K562 (cell line): Measurements from ENCODE around the gene MTPN. TPM values are rescaled to one million over a fixed set of nuclear protein-coding genes. Genes with fewer than 3 reads are reported as not detected.

Experiments used
- CBX2 ChIP-seq: fragments of 200-600 bp; sonication (generic); IDR thresholded peaks from one replicate; pipeline ENCODE4 v1.6.1; 2012; ENCODE audit warnings: mild to moderate bottlenecking, low read length, inconsistent platforms; ENCODE audit not compliant: insufficient read depth, poor library complexity, severe bottlenecking
- GATAD2B ChIP-seq: fragments of 450-650 bp; IDR thresholded peaks from 2 replicates; pipeline ENCODE4 v1.6.1; 2017; ENCODE audit warnings: mild to moderate bottlenecking, borderline replicate concordance
- HNRNPH1 ChIP-seq: fragments of 200-400 bp; formaldehyde crosslinking; optimal IDR thresholded peaks from 2 replicates; pipeline ENCODE3; 2017; ENCODE audit warnings: low read depth, mild to moderate bottlenecking, low read length, moderate library complexity
- ILK ChIP-seq: fragments of 450-650 bp; IDR thresholded peaks from 2 replicates; pipeline ENCODE4 v1.6.1; 2016; ENCODE audit warnings: missing genetic modification characterization, low read depth, mild to moderate bottlenecking, missing compliant biosample characterization, moderate library complexity, borderline replicate concordance
- MEF2A ChIP-seq: IDR thresholded peaks from 2 replicates; pipeline ENCODE4 v1.6.1; 2011; ENCODE audit warnings: low read depth, mild to moderate bottlenecking, low read length, moderate library complexity; ENCODE audit not compliant: control insufficient read depth
- NFE2 ChIP-seq: IDR thresholded peaks from 2 replicates; pipeline ENCODE4 v1.6.1; 2014; ENCODE audit warnings: antibody characterized with exemption, low read depth
- NR4A1 ChIP-seq, 2 experiments: fragments of 250-450 bp in 1 of 2; fragments of 450-650 bp in 1 of 2; sonication (Bioruptor Pico) in 1 of 2; IDR thresholded peaks; 2 replicates each; pipeline versions ENCODE4 v1.4.0 to v1.6.1; 2016 to 2020; ENCODE audit warnings: mild to moderate bottlenecking in 2 of 2, missing compliant biosample characterization in 1 of 2, missing genetic modification characterization in 1 of 2, moderate library complexity in 1 of 2
- PURB ChIP-seq: sonication (generic); formaldehyde crosslinking; IDR thresholded peaks from 2 replicates; pipeline ENCODE4 v1.9.0; 2021; ENCODE audit warnings: low read depth, mild to moderate bottlenecking, missing genetic modification reagents
- SAFB ChIP-seq: fragments of 200-400 bp; formaldehyde crosslinking; IDR thresholded peaks from 2 replicates; pipeline ENCODE4 v1.6.1; 2017; ENCODE audit warnings: low read depth, low read length, borderline replicate concordance
- SOX6 ChIP-seq: fragments of 450-650 bp; IDR thresholded peaks from 2 replicates; pipeline ENCODE4 v1.6.1; 2014; ENCODE audit warnings: mild to moderate bottlenecking
- THRAP3 ChIP-seq: fragments of 450-650 bp; IDR thresholded peaks from 2 replicates; pipeline ENCODE4 v1.6.1; 2016; ENCODE audit warnings: mild to moderate bottlenecking, inconsistent platforms, borderline replicate concordance
- ZNF124 ChIP-seq: sonication (generic); formaldehyde crosslinking; IDR thresholded peaks from 2 replicates; pipeline ENCODE4 v1.8.1; 2022; ENCODE audit warnings: missing genetic modification reagents
- ZNF212 ChIP-seq: fragments of 450-650 bp; formaldehyde crosslinking; IDR thresholded peaks from 2 replicates; pipeline ENCODE4 v1.4.0; 2020; ENCODE audit warnings: mild to moderate bottlenecking
- ZNF668 ChIP-seq: fragments of 250-450 bp; sonication (Bioruptor Pico); IDR thresholded peaks from 2 replicates; pipeline ENCODE4 v1.8.0; 2022; ENCODE audit warnings: mild to moderate bottlenecking, inconsistent platforms
- polyA plus RNA-seq, 8 experiments: library from polyadenylated mRNA; depleted of rRNA in 4 of 8; stranded (reverse) in 5 of 8; unstranded in 3 of 8; fragments of >200 nt; fragmentation: Nextera tagmentation in 2 of 8; fragmentation: Illumina TruSeq in 1 of 8; extraction: Ambion mirVana in 2 of 8; extraction: Trizol in 1 of 8; gene quantifications; 2 replicates each; pipeline versions ENCODE4 v1.2.1 to v1.2.3, GENCODE V29; 2011 to 2014; ENCODE audit warnings: inconsistent platforms in 1 of 8, missing spikeins in 1 of 8
- total RNA-seq, 7 experiments: library from RNA; depleted of rRNA in 6 of 7; stranded (reverse); fragments of >200 nt in 6 of 7; fragmentation: Illumina TruSeq in 2 of 7; extraction: Trizol in 2 of 7; gene quantifications; 2 replicates each; pipeline versions ENCODE4 v1.2.1 to v1.2.3, GENCODE V29; 2011 to 2021; ENCODE audit warnings: low replicate concordance in 1 of 7
- TF ChIP-seq, protein P1 (sequence below): fragments of 250-450 bp; sonication (Bioruptor Pico); IDR thresholded peaks from 2 replicates; pipeline ENCODE4 v1.4.0; 2020
- TF ChIP-seq, protein P2 (sequence below): fragments of 250-450 bp; sonication (Bioruptor Pico); IDR thresholded peaks from 2 replicates; pipeline ENCODE4 v1.5.0; 2020; ENCODE audit warnings: mild to moderate bottlenecking
- TF ChIP-seq, protein P3 (sequence below): fragments of 450-650 bp; formaldehyde crosslinking; IDR thresholded peaks from 2 replicates; pipeline ENCODE4 v1.4.0; 2020; ENCODE audit warnings: mild to moderate bottlenecking, moderate library complexity
- TF ChIP-seq, protein P4 (sequence below): fragments of 450-650 bp; formaldehyde crosslinking; conservative IDR thresholded peaks from 2 replicates; pipeline ENCODE4 v1.4.0; 2022; ENCODE audit warnings: mild to moderate bottlenecking, missing genetic modification characterization

Gene MTPN
- total and polyA plus RNA-seq, 9 of the 15 experiments (the other 6 are each of a cell fraction or from before 2014, with no cell fraction given), result 68.5 to 261 (median 156) TPM

DNA sequence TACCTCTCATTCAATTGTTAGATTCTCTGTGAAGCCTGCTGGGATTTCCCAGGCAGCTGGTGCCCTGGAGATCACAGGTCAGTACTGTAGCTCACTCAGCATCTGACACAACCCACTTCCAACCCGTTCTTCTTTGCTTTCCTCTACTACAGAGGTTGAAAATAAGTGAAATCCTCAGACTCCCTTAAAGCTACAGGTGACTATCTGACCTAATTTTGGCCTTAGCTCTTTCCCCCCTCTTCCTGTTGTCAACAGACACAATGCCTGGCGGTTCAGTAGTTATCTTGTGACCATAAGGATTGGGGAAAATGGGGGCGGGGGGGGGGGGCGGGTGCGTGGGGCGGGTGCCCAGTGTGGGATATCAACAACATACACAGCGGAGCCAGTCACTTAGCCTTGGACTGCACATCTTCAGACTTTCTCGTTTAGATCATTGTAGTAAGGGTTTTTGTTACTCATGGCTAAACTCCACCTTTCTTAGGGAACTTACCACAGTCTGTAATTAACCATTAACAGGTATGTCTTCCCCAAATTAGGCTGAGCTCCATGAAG is 37.8 kb downstream of the MTPN start (continued):
- TF ChIP-seq MEF2A, result 0 out of 2 replicates have a peak, but pooled peaks have one; percentile 42
- no peak for TF ChIP-seq THRAP3
- TF ChIP-seq NR4A1 (CRISPR knock-in tag; IDR thresholded peaks at IDR 0.05), result no peak
- TF ChIP-seq NR4A1 (tag; IDR thresholded peaks at IDR 0.05), result no peak
- TF ChIP-seq, protein P1, sequence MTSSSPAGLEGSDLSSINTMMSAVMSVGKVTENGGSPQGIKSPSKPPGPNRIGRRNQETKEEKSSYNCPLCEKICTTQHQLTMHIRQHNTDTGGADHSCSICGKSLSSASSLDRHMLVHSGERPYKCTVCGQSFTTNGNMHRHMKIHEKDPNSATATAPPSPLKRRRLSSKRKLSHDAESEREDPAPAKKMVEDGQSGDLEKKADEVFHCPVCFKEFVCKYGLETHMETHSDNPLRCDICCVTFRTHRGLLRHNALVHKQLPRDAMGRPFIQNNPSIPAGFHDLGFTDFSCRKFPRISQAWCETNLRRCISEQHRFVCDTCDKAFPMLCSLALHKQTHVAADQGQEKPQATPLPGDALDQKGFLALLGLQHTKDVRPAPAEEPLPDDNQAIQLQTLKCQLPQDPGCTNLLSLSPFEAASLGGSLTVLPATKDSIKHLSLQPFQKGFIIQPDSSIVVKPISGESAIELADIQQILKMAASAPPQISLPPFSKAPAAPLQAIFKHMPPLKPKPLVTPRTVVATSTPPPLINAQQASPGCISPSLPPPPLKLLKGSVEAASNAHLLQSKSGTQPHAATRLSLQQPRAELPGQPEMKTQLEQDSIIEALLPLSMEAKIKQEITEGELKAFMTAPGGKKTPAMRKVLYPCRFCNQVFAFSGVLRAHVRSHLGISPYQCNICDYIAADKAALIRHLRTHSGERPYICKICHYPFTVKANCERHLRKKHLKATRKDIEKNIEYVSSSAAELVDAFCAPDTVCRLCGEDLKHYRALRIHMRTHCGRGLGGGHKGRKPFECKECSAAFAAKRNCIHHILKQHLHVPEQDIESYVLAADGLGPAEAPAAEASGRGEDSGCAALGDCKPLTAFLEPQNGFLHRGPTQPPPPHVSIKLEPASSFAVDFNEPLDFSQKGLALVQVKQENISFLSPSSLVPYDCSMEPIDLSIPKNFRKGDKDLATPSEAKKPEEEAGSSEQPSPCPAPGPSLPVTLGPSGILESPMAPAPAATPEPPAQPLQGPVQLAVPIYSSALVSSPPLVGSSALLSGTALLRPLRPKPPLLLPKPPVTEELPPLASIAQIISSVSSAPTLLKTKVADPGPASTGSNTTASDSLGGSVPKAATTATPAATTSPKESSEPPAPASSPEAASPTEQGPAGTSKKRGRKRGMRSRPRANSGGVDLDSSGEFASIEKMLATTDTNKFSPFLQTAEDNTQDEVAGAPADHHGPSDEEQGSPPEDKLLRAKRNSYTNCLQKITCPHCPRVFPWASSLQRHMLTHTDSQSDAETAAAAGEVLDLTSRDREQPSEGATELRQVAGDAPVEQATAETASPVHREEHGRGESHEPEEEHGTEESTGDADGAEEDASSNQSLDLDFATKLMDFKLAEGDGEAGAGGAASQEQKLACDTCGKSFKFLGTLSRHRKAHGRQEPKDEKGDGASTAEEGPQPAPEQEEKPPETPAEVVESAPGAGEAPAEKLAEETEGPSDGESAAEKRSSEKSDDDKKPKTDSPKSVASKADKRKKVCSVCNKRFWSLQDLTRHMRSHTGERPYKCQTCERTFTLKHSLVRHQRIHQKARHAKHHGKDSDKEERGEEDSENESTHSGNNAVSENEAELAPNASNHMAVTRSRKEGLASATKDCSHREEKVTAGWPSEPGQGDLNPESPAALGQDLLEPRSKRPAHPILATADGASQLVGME (CRISPR knock-in tag), result no peak
- no peak for TF ChIP-seq HNRNPH1
- TF ChIP-seq CBX2, result no peak
- no peak for TF ChIP-seq NFE2
- TF ChIP-seq, protein P2, sequence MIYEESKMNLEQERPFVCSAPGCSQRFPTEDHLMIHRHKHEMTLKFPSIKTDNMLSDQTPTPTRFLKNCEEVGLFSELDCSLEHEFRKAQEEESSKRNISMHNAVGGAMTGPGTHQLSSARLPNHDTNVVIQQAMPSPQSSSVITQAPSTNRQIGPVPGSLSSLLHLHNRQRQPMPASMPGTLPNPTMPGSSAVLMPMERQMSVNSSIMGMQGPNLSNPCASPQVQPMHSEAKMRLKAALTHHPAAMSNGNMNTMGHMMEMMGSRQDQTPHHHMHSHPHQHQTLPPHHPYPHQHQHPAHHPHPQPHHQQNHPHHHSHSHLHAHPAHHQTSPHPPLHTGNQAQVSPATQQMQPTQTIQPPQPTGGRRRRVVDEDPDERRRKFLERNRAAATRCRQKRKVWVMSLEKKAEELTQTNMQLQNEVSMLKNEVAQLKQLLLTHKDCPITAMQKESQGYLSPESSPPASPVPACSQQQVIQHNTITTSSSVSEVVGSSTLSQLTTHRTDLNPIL (CRISPR knock-in tag), result no peak
- peak; percentile 75 for TF ChIP-seq SOX6
- no peak for TF ChIP-seq ILK
- TF ChIP-seq PURB (CRISPR knock-in tag), result no peak
- TF ChIP-seq GATAD2B, result no peak; the same call in 1 of the 2 replicates
- no peak for TF ChIP-seq SAFB
- TF ChIP-seq, protein P3, sequence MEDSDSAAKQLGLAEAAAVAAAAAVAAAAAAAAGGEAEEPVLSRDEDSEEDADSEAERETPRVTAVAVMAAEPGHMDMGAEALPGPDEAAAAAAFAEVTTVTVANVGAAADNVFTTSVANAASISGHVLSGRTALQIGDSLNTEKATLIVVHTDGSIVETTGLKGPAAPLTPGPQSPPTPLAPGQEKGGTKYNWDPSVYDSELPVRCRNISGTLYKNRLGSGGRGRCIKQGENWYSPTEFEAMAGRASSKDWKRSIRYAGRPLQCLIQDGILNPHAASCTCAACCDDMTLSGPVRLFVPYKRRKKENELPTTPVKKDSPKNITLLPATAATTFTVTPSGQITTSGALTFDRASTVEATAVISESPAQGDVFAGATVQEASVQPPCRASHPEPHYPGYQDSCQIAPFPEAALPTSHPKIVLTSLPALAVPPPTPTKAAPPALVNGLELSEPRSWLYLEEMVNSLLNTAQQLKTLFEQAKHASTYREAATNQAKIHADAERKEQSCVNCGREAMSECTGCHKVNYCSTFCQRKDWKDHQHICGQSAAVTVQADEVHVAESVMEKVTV, result no peak
- TF ChIP-seq ZNF124 (CRISPR knock-in tag), result no peak
- no peak for TF ChIP-seq ZNF212 (CRISPR knock-in tag)
- TF ChIP-seq, protein P4, sequence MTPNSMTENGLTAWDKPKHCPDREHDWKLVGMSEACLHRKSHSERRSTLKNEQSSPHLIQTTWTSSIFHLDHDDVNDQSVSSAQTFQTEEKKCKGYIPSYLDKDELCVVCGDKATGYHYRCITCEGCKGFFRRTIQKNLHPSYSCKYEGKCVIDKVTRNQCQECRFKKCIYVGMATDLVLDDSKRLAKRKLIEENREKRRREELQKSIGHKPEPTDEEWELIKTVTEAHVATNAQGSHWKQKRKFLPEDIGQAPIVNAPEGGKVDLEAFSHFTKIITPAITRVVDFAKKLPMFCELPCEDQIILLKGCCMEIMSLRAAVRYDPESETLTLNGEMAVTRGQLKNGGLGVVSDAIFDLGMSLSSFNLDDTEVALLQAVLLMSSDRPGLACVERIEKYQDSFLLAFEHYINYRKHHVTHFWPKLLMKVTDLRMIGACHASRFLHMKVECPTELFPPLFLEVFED (CRISPR knock-in tag), result no peak
- TF ChIP-seq ZNF668 (CRISPR knock-in tag), result no peak
